G401 (cell line): ENCODE data around the gene ACIN1. TPM values are rescaled to one million over a fixed set of nuclear protein-coding genes. Genes with fewer than 3 reads are reported as not detected.

Experiments used
- DNase-seq: peaks from one replicate; pipeline ENCODE4 v3.0.0-alpha.2; 2015; ENCODE audit warnings: low spot score
- in situ Hi-C: cut with HindIII; loops from 2 replicates; pipeline ENCODE4 v1.10.0; 2016; ENCODE audit warnings: low sequenced_read_pairs, mixed read lengths
- total RNA-seq: library from RNA; depleted of rRNA; stranded (reverse); fragments of >200 nt; shearing (Covaris generic); gene quantifications from 2 replicates; pipeline ENCODE4 v1.2.3, GENCODE V29; 2014

ACIN1 gene
- total RNA-seq, 1 experiment from 2014 or later = 95.3 TPM

DNA sequence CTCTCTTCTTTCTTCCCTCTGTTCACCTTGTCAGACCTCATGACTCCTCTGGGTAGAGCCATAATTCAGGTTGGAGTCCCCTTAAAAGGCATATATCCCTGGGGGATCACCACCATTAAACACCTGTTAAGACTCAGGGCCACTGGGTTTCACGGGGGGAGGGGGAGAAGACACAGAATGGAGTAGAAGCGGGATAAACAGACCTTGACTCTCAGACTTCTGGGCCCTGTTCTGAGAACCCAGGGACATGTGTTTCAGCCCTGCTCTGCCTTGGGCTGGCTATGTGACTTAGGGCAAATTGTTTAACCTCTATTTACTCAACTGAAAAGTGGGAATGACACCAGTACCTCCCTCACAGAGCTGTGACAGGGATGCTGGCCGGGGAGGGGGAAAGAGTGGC is 42.3 kb downstream of the ACIN1 start:
- DNase-seq = no peak
- in situ Hi-C loops = no loop called here

DNA sequence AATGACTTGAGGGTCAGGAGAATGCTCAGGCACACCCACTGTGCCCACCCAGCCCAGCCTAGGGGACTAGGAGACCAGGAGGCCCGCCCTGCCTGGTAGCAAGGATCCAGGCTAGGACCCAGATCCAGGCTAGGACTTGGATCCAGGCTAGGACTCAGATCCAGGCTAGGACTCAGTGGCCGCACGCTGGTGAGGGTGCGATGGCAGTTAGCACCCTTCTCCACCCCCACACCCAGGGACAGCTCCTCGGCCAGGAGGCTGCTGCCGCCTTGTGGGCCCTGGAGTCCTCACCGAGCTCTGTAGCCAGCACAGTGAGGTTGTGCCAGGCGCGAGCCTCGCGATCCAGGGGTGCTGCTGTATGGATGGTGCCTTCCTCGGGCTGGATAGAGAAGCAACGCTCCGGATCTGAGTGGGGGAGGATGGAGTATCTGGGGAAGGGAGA is 42.7 kb downstream of the ACIN1 start:
- no peak for DNase-seq
- in situ Hi-C loops = no loop called here

DNA sequence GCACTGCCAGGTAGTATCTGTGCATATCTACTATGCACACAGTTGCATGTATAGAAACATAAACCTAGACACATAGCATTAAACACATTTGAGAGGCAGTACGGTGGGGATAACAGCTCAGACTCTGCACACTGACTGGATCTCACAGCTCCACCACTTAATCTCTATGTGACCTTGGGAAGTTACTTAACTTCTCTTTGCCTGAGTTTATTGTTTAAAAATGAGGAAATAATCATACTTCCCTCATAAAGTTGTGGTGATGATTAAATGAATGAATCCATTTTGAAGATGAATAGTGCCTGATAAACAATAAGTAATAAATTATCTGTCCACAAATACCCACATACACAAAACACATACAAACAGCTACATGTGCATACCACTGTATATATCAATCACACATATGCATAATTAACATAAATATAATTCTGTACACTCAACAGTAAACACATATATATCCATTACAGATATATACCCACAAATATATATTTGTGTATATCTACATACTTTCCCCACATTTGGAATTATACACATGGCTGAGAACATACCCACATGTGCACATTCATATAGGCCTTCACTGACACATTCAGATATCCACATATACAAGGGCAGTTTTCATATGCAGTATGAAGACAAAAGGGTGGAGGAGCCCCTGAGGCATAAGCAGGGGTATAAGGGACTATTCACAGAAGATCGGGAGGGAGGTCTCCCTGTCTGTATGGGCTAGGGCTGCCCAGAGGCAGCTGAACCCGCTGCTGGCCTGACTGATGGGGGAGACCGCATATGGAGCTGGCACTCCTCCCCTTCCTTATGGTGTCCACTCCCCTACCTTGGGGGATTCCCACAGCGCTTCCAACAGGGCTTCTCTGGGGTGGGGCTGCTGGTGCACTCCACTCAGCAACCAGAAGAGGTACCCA is 43.5 kb downstream of the ACIN1 start:
- in situ Hi-C loops = no loop called here
- no peak for DNase-seq

DNA sequence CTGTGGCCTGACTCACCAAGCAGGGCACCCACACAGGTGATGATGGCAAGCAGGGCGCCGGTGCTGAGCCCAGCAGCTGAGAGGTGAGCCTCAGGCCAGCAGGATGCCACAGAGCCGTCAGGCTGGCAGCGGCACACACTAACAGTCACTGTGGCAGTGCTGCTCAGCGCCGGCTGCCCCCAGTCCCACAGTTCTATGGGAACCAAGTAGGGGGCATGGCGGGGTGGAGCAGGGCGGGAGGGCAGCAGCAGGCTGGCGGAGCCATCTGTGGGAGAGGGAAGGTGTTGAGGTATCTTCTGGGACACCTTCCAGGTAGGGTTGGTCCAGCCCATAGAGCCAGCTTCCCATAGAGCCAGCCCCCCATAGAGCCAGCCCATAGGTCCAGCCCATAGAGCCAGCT is 45.9 kb downstream of the ACIN1 start:
- in situ Hi-C loops = no loop called here
- DNase-seq = no peak

DNA sequence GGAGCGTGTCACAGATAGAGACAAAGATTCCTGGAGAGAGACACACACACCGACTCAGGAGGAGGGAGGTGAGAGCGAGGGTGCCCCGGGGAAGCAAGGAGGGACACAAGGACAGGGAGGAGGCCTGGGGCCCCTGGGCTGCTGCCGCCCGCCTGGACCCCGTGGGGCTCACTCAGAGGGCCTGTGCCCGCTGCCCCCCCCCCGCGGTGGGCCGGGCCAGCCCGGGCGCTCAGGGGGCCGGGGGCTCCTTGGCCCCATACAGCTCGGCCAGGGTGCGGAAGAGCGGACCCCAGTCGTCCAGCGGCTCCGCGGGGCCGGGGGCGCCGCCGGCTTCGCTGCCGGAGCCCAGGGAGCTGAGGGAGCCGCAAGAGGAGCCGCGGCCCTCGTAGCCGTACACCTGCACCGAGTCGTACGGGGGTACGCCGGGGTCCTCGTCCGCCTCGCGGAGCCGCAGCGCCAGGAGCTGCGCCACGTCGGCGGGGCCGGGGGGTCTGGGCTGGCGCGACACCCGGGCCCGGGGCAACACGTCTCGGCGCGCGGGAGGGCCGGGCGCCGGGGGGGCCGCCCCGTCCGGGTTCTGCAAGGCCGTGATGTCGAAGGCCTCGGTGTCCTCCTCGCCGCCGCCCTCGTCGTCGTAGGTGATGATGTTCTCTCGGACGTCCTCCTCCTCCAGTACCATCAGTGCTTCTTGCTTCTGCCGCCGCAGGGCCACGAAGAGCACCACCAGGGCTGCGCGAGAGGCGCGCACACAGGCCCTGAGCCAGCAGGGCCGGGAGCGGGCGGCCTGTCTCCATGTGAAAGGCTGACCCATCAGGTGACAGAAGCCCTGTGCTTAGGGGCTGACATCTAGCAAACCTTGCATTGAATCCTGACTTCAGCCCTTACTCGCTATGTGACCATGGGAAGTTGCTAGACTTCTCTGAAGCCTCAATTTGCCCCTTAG is 46.9 kb downstream of the ACIN1 start:
- DNase-seq = no peak
- in situ Hi-C loops = no loop called here

DNA sequence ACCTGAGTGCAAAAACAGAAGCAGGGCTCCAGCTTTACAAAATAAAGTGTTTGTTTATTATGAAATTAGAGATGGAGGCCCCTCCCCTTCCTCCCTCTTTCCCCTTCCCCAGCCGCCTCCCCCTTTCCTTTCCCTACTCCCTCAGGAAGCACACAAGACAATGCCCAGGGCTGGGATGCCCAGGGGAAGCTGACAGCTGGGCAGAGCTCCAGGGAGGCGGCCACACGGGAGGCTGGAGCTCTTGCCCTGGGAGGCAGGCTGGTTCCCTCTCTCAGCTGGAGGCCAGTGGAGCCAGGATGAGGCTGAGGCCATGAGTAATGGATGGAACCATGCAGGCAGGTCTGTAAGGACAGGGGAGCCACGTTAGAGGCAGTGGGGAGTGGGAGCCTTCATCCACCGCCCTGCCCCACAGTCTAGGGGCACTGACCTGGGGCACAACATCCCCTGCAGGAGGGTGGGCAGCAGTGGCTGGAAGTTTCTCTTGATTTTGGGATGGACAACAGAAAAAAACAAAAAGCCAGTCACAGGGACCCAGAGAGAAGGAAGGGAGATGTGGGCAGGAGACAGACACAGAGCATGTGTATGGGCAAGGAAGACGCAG is 47.8 kb downstream of the ACIN1 start:
- in situ Hi-C loops = no loop called here
- no peak for DNase-seq

DNA sequence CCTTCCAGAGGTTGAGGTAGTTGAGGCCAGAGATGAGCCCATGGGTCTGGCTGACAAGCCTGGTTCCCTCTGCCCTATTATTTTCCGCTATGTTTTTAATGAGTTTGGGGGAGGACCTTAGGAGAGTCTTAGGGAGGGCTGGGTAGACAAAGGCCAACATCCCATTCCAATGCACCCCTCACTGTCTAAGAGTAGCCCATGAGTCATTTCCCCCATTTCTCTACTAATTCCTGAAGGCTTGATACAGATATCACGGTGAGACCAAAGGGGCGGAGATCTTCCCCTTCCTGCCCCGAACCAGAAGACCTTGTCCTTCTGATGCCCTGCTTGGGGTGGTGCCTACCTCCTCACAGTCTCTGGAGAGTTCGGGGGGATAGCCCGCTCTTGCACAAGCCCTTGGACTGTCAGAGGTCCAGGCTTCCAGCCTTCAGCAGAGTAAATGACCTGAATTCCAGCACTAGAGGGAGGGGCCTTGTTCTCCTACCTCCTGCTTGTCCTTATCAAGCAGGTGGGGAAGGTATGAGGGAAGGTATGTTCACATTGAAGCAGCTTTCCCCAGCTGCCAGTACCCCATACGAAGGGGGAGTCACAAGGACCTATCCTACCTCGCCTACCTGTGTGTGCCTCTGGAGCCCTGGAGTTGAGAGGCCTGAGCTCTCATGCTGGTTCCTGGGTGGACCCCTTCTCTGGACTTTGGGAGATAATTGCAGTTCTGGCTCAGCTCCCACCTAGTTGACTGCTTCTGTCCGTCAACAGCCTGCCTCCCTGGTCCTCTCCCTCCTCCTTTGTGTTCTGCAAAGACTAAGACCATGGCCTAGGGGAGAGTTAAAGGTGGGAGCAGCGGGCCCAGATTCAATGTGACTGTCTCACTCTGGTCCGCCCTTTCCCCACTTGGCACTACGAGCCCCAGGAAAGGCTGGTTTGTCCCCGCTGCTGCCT is 49.2 kb downstream of the ACIN1 start:
- no peak for DNase-seq
- in situ Hi-C loops = no loop called here

DNA sequence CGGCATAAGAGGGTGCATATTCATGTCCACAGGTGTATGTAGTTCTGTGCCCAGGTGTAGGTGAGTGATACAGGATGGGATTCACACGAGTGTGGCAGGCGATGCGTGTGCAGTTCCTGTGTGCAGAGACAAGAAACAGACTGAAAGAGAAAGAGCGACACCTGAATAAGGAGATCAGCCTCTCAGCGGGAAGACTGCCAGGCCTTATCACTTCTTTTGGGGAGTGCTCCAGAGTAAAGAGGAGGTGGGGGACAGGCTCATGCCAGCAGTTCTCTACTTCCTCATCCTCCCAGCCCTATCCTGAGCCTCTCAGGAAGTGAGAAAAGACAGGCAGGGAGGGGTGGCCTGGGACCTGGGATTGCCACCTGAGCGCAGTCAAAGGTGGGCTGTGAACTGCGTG is 50.1 kb downstream of the ACIN1 start:
- in situ Hi-C loops = no loop called here
- DNase-seq = no peak

DNA sequence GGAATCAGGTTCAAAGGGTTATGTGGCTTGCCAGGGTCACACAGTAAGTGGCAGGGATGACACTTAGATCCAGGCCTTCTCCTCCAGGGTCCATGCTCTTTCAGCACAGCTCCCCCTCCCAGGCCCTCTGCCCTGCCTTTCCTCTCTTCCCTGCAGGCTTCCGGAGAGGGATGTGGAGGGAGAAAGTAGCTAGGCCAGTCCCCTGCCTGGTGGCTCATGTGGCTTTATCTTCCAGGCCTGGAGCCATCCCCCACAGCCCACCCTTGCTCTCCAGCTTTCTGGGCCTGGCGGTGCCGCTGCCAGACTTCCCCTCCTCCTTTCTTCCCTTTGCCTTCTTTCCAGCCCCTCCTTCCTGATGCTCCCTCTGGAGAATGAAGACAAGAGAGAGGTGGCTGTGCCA is 51.2 kb downstream of the ACIN1 start:
- in situ Hi-C loops = no loop called here
- no peak for DNase-seq

DNA sequence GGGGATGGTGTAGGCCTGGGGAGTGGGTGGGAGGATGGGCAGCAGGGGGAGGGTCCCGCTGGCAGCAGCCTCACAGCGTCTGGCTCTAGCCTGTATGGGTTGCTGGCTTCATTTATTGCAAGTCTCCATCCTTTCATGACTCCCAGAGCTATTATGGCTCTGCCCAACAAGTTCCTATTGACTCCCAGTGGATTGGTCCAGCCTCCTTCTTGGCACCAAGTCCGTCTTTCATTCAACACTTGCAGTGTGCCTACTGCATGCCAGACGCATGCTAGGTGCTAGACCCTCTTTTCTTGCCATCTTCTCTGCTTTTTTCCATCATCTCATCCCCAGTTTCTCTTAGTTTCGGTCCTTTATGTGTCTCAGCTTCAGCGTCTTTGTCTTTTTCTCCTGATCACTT is 51.8 kb downstream of the ACIN1 start:
- no peak for DNase-seq

DNA sequence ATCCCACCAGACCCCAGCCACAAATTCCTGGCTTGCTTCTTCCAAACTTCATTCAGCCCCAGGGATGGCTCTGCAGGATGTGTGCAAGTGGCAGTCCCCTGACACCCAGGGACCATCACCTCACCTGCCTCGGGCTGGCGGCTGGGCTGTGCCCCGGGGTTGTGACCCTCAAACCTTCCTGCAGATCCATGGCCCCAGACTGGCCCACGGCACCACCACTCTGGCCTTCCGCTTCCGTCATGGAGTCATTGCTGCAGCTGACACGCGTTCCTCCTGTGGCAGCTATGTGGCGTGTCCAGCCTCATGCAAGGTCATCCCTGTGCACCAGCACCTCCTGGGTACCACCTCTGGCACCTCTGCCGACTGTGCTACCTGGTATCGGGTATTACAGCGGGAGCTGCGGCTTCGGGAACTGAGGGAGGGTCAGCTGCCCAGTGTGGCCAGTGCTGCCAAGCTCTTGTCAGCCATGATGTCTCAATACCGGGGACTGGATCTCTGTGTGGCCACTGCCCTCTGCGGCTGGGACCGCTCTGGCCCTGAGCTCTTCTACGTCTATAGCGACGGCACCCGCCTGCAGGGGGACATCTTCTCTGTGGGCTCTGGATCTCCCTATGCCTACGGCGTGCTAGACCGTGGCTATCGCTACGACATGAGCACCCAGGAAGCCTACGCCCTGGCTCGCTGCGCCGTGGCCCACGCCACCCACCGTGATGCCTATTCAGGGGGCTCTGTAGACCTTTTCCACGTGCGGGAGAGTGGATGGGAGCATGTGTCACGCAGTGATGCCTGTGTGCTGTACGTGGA is 52.6 kb downstream of the ACIN1 start, which contains the start of gene PSMB11:
Gene PSMB11, plus strand, starts transcription at position 51 of the 804 bp plus-strand sequence. Its CDS starts 14 bp downstream, at position 65.
- in situ Hi-C loops = no loop called here

More for the DNA sequence above, 51.8 kb downstream of the ACIN1 start:
- in situ Hi-C loops = no loop called here

DNA sequence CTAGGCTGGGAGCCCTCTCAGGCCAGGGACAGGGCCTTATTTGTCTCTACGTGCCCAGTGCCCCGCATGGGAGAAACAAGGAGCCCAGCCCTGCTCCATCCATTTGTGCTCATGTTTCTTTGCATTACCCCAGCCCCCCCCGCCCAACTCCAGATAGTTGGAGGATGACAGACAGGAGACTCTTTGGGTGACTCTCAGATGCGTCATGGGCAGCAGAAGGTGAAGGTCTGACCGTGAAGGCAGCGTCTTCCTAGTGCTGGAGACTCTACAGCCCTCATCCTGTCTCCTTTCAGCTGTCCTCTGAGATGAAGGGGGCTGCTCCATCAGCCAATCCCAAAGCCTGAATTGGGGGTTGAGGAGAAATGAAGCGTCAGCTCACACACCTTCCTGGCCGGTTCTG is 53.2 kb downstream of the ACIN1 start:
- no peak for DNase-seq
- in situ Hi-C loops = no loop called here

More for the DNA sequence above, 52.6 kb downstream of the ACIN1 start, which contains the start of gene PSMB11:
- no peak for DNase-seq

DNA sequence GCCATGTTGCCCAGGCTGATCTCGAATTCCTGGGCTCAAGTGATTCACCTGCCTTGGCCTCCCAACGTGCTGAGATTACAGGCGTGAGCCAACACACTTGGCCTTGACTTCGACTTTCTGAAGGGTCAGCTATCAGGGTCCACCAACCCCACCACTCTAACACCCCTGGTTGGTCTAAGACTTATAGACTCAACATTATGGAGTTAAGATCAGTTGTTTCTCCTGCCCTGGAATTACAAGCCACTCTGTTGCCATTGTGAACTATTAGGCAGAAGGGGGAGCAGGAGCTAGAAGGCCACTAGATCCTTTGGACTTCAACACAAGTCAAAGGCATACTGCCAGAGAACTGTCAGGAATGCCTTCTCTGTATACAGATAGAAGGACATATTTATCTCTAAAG is 54.8 kb downstream of the ACIN1 start:
- in situ Hi-C loops = no loop called here
- no peak for DNase-seq

DNA sequence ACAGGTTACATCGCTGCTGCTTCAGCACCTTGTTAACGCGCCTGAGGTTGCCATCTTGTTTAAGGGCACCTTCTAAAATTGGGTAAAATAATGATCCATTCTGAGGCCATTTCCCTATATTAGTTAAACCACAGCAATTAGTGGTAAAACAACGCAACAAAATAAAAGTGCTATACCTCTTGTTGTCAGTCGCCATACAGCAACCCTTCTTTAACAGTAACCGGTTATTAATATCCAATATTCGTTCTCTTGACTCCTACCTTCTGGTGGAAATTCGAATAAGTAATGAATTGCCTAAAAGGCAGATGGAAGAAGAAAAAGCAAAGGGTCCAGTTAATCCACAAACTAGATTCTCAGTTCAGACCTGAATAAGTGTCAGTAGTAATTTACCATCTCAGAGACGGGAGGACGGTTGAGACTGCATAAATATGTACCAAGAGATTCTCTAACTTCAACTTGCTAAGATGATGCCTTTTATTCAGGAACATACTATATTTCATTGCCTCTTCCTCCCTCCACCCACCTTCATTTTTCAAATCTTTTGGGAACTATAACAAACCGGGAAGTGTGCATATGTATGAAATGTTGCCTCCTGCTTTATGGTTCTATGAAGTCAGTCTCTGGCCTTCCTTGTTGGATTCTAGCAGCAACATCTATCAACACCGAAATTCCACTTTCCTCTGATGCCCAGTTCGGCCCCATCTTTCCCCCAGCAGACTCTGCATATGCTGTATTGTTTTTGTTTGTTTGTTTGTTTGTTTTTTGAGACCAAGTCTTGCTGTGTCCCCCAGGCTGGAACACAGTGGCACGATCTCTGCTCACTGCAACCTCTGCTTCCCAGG is 59.4 kb downstream of the ACIN1 start:
- in situ Hi-C loops = no loop called here
- DNase-seq = no peak

DNA sequence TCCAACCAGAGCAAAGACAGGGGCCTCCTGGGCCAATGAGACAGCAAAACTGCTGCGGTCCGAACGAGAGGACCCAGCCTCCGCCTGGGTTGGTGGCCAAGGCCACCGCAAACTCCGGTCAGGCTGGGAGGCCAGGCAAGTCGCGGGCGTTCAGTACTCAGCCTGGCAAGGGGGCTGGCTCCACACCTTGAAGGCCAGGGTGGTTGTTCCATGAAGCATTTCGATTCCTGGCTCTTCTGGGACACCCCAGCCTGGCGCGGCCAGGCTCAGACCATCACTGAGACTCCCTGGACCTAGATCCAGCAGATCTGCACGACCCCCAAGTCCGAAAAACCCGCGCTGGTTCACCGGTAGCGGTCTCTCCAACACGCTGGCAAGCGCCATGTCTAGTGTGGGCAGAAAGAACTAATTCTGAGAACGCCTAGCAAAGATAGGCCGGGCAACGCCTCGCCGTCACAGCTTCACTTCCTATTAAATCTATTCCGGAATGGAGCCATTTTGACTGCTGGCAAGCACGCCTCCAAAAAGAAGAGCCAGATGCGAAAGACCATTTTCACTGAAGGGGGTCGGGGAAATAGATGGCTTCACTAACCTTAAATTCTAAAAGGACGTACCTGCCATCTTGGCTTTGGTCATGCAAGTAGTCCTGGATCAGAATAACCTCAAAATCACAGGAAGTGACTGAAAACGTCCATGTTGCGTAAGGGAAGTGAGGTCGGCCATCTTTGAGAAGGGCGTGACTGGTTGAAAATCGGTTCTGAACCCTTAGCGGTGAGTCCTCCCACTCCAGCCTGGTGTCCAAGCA is 60.2 kb downstream of the ACIN1 start, which contains the start of gene PSMB5:
Gene PSMB5, minus strand, starts transcription at position 403 of the 805 bp plus-strand sequence. Its CDS starts 19 bp downstream, at position 384.
- peak; percentile 98 for DNase-seq
- in situ Hi-C loops = no loop called here
